ENCODE data around the gene MTMR2.

GRCh38 chr11:95923439-95923727, 524 bp downstream of the MTMR2 start:
- TF ChIP-seq CTCF (IDR thresholded peaks at IDR 0.05; ENCODE audit: insufficient read depth, low read depth, low read length) (no peak), EZH2 (IDR thresholded peaks at IDR 0.05; ENCODE audit: insufficient read depth, low read length) (no peak)
